DND-41 (cell line): ENCODE measurements around the gene SLC6A18.

Experiments used
- ATAC-seq: fragments of 200-7000 bp; cut with Tn5 transposase; 3 replicates; pipeline ENCODE4 v1.9.1; 2021; ENCODE audit warnings: low read depth; ENCODE audit not compliant: insufficient read depth
- DNase-seq: peaks from one replicate; pipeline ENCODE4 v3.0.0-alpha.2; 2020
- H2AFZ ChIP-seq: 2 replicates; pipeline ENCODE4 v1.6.0; 2012; ENCODE audit warnings: low read depth, low read length
- H3K27ac ChIP-seq: 2 replicates; pipeline ENCODE4 v1.5.1; 2012; ENCODE audit warnings: low read length, inconsistent platforms
- H3K27me3 ChIP-seq: fragments of 200-600 bp; sonication (generic); 2 replicates; pipeline ENCODE4 v1.6.0; 2012; ENCODE audit warnings: low read length, mild to moderate bottlenecking, inconsistent platforms; ENCODE audit not compliant: insufficient read depth, poor library complexity
- H3K36me3 ChIP-seq: 2 replicates; pipeline ENCODE4 v1.5.1; 2012; ENCODE audit warnings: low read length, inconsistent platforms; ENCODE audit not compliant: insufficient read depth
- H3K4me1 ChIP-seq: 2 replicates; pipeline ENCODE4 v1.5.1; 2012; ENCODE audit warnings: mild to moderate bottlenecking, low read length; ENCODE audit not compliant: insufficient read depth
- H3K4me2 ChIP-seq: 2 replicates; pipeline ENCODE4 v1.6.0; 2012; ENCODE audit warnings: mild to moderate bottlenecking, moderate library complexity, low read length, inconsistent platforms; ENCODE audit not compliant: insufficient read depth
- H3K4me3 ChIP-seq, 2 experiments: fragments of 200-600 bp in 1 of 2; shearing (Covaris generic) in 1 of 2; 2 replicates each; pipeline ENCODE4 v1.5.1; 2012 to 2016; ENCODE audit warnings: inconsistent platforms in 2 of 2, low read length in 2 of 2, mild to moderate bottlenecking in 2 of 2, low read depth in 1 of 2, moderate library complexity in 1 of 2
- H3K79me2 ChIP-seq: 2 replicates; pipeline ENCODE4 v1.6.0; 2012; ENCODE audit warnings: low read length, inconsistent platforms; ENCODE audit not compliant: insufficient read depth
- H3K9ac ChIP-seq: 2 replicates; pipeline ENCODE4 v1.6.0; 2012; ENCODE audit warnings: low read depth, mild to moderate bottlenecking, inconsistent platforms, low read length, moderate library complexity
- H3K9me3 ChIP-seq: 2 replicates; pipeline ENCODE4 v1.5.1; 2012; ENCODE audit warnings: low read length, moderate library complexity, mild to moderate bottlenecking, inconsistent platforms; ENCODE audit not compliant: insufficient read depth, severe bottlenecking
- H4K20me1 ChIP-seq: 2 replicates; pipeline ENCODE4 v1.6.0; 2012; ENCODE audit warnings: low read length; ENCODE audit not compliant: insufficient read depth
- EZH2 ChIP-seq: IDR thresholded peaks from 3 replicates; pipeline ENCODE4 v1.6.1; 2012; ENCODE audit warnings: borderline replicate concordance, low read depth, mild to moderate bottlenecking, moderate library complexity, low read length, inconsistent platforms; ENCODE audit not compliant: severe bottlenecking
- TF ChIP-seq, protein P1 (sequence below): IDR thresholded peaks from 2 replicates; pipeline ENCODE4 v1.5.1; 2012; ENCODE audit warnings: borderline replicate concordance, low read length, moderate library complexity, mild to moderate bottlenecking; ENCODE audit not compliant: poor library complexity, severe bottlenecking; ENCODE audit errors: extremely low read depth

SLC6A18 gene

DNA sequence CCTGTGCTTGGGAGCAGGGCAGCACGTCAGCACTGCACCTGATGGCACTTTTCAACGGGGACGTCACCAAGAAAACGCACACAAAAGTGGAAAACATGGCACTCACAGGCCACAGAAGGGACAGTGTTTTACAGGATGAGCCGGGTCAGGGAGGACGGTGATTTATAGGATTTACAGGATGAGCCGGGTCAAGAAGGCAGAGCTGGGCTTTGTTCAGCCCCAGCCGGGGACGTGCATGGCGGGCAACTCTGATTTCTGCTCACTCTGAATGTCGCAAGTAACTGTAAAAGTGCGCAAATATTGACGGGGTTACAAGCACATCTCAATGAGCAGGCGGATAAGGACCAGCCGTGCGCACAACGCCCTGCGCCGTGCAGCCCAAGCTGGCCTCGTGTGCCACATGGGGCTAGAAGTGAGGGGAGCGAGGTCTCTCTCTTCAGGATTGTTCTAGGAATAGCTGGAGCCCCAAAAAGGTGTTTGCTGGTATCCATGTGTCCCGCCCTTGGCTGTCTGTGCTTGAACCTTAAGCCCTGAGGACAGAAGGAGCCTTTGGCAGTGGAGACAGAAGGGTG, 16.4 kb downstream of the SLC6A18 start:
- Histone ChIP-seq H3K4me1 (no peaks in the 10 kb centered on the region), H3K27me3 (no peaks in the 10 kb centered on the region), H3K79me2 (no peaks in the 10 kb centered on the region), H3K9ac (no peak overlapping the region), H3K9me3 (peaks cover 2% of the 10 kb centered on the region), H3K4me3 (no peak overlapping the region), H3K27ac (no peak overlapping the region), H3K36me3 (no peaks in the 10 kb centered on the region), H2AFZ (no peak overlapping the region), H4K20me1 (no peaks in the 10 kb centered on the region), H3K4me2 (no peak overlapping the region)
- DNase-seq (no peak), ATAC-seq (no peak)
- TF ChIP-seq, protein P1, sequence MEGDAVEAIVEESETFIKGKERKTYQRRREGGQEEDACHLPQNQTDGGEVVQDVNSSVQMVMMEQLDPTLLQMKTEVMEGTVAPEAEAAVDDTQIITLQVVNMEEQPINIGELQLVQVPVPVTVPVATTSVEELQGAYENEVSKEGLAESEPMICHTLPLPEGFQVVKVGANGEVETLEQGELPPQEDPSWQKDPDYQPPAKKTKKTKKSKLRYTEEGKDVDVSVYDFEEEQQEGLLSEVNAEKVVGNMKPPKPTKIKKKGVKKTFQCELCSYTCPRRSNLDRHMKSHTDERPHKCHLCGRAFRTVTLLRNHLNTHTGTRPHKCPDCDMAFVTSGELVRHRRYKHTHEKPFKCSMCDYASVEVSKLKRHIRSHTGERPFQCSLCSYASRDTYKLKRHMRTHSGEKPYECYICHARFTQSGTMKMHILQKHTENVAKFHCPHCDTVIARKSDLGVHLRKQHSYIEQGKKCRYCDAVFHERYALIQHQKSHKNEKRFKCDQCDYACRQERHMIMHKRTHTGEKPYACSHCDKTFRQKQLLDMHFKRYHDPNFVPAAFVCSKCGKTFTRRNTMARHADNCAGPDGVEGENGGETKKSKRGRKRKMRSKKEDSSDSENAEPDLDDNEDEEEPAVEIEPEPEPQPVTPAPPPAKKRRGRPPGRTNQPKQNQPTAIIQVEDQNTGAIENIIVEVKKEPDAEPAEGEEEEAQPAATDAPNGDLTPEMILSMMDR = no peak
- no peak for TF ChIP-seq EZH2

DNA sequence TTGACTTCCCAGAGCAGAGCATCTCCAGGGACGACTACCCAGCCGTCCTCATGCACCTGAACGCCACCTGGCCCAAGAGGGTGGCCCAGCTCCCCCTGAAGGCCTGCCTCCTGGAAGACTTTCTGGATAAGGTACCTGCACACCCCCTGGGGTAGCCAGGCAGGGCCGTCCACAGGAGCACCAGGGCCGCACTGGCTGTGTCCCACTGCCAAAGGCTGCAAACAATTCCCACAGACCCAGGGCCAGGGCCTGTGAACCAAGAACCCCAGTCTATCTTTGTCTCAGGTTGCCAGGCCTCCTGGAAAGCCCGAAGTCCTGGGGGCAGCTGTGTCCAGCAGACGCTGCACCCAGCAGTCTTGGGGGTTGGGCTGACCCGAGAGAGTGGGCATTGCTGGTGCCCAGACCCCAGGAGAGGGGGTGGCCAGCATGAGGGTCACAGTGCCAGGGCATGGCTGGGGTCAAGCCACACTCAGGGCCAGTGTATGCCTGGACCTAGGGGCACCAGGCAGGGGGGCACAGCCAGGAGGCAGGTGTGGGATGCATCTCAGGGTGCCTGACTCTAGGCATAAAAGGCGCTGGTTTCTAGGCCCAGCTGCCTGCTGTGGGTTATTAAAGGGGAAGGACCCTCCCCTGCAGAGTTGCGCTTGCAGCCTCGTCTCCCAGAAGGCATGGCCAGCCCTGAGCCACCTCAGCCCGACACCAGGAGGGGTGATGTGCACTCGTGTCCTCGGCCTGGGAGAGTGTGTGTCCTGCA, 17.7 kb downstream of the SLC6A18 start:
- Histone ChIP-seq H3K4me1 (no peaks in the 10 kb centered on the region), H2AFZ (no peak overlapping the region), H3K79me2 (no peaks in the 10 kb centered on the region), H4K20me1 (no peaks in the 10 kb centered on the region), H3K27ac (no peak overlapping the region), H3K9ac (no peak overlapping the region), H3K9me3 (no peaks in the 10 kb centered on the region), H3K4me3 (no peak overlapping the region), H3K27me3 (no peaks in the 10 kb centered on the region), H3K36me3 (no peaks in the 10 kb centered on the region), H3K4me2 (no peak overlapping the region)
- DNase-seq (no peak), ATAC-seq (no peak)
- TF ChIP-seq, protein P1 = no peak
- TF ChIP-seq EZH2 = no peak

GRCh38 chr5:1243487-1244130, 18.4 kb downstream of the SLC6A18 start:
- no peak overlapping the region for H2AFZ ChIP-seq
- no peak for DNase-seq
- no peak overlapping the region for H3K27ac ChIP-seq
- no peak overlapping the region for H3K9ac ChIP-seq
- H3K4me2 ChIP-seq = no peak overlapping the region
- H3K9me3 ChIP-seq = no peaks in the 10 kb centered on the region
- no peaks in the 10 kb centered on the region for H3K27me3 ChIP-seq
- no peaks in the 10 kb centered on the region for H3K79me2 ChIP-seq
- H4K20me1 ChIP-seq = peaks cover 2% of the 10 kb centered on the region; the same call in 1 of the 2 replicates
- no peaks in the 10 kb centered on the region for H3K36me3 ChIP-seq
- ATAC-seq = no peak
- H3K4me3 ChIP-seq = no peak overlapping the region
- TF ChIP-seq EZH2 = no peak
- TF ChIP-seq, protein P1 = no peak
- no peaks in the 10 kb centered on the region for H3K4me1 ChIP-seq
